Stimulated activated CD8-positive, alpha-beta memory T cell treated with anti-CD3 and anti-CD28 coated beads, Interleukin-7, amount 100 ng/mL, for 4 hours (primary cell): ENCODE data around the gene POC5.

Source experiments
- DNase-seq, 2 donors: peaks; one replicate each; pipeline ENCODE4 v3.0.0-alpha.2; 2020; ENCODE audit warnings: low read depth in 2 of 2

Gene POC5

GRCh38 chr5:75659791-75660450 lies 57.3 kb downstream of the POC5 start:
- DNase-seq, result no peak

DNA sequence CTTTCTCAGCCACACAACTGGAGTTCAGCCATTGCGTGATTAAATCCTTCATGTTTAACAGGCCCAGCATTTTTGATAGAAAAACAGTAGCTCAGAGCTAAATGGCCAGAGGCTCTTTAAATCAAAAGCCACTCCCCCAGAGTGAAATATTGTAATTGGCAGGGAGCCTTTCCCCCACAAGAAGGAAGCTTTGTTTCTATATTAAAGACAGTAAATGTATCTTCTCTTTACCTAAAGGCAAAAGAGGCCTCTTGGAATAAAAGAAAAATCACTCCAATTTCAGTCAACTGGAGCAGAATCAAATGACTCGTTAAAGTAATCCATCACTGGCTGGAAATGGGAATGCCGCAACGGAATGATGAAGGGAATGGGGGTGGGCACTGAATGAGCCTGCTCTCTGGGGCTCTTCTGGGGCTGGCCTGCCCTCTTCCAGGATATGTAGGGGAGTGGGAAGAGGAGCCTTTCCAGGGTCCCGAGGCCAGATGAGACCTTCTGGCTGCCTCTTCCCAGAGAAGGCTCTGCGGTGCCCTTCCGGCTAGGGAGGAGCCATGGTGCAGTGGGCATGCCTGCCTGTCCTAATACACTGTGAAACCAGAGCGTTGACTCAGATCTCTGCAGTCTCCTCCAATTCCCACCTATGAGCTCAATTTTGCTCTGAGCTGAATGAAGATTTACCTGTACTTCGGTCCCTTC lies 60.8 kb downstream of the POC5 start:
- no peak for DNase-seq

GRCh38 chr5:75654693-75655295 lies 62.4 kb downstream of the POC5 start:
- no peak for DNase-seq

DNA sequence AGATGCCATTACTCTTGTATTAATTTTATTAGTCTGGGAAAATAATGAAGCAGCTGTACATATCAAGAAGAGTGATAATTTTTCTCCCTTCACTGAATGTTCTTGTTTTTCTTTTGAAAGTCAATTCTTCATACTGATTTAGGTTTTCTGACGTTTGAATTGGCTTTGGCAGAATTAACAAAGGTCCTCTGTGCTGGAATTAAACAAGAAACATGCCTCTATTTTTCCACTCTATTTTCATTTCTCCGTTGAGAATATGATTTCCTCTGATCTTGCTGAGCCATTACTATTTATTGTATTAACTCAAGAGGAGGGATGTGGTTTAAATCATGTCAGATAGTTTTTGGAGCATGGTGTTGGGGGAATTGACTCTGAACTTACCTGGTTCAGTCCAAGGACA lies 63.7 kb downstream of the POC5 start:
- no peak for DNase-seq

DNA sequence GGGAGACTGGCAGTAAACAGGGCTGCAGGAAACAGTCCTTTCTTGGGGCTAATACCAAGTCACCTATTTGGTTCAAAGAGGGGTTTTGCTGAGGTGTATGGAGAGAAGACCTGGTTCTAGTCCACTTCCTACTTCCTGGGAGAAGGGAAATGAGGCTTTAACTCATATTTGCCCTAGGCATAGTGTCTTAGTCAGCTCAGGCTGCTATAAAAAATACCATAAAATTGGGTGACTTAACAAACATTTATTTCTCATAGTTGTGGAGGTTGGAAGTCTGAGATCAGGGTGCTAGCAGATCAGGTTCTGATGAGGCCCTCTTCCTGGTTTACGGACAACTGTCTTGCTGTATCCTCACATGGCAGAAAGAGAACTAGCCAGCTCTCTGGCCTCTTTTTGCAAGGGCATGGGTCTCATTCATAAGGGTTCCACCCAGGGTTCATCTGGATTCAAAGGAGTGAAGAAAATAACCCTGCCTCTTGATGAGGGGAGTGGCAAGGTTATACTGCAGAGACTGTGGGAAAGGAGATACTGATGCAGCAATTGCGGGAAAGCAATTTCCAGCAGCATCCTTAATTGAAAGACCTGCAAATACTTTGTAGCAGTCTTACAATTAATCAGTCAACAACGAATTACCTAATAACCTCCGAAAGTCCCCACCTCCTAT lies 65.5 kb downstream of the POC5 start:
- no peak for DNase-seq

DNA sequence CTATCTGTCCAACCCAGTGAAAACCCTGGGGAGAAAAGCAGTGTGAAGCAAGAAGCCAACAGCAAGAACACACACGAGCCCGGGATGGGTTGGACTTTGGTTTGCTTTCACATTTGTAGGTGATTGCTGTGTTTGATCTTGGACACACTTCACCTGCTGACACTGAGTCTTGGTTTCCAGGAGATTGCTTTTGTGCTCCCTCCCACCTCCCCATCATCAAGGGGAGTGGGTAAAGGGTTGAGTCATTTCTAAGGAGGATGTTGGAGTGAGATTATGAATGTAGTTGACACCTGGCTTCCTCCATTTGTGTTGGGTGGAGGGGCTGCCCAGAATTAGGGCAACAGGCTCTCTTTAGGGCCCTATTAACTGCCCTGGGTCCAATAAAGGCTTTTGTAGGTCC lies 68.5 kb downstream of the POC5 start:
- no peak for DNase-seq

- no peak for DNase-seq
These were observed 76.4 kb downstream of the POC5 start for GRCh38 chr5:75640826-75641225.

GRCh38 chr5:75640395-75640794 lies 76.8 kb downstream of the POC5 start:
- DNase-seq, result no peak

DNA sequence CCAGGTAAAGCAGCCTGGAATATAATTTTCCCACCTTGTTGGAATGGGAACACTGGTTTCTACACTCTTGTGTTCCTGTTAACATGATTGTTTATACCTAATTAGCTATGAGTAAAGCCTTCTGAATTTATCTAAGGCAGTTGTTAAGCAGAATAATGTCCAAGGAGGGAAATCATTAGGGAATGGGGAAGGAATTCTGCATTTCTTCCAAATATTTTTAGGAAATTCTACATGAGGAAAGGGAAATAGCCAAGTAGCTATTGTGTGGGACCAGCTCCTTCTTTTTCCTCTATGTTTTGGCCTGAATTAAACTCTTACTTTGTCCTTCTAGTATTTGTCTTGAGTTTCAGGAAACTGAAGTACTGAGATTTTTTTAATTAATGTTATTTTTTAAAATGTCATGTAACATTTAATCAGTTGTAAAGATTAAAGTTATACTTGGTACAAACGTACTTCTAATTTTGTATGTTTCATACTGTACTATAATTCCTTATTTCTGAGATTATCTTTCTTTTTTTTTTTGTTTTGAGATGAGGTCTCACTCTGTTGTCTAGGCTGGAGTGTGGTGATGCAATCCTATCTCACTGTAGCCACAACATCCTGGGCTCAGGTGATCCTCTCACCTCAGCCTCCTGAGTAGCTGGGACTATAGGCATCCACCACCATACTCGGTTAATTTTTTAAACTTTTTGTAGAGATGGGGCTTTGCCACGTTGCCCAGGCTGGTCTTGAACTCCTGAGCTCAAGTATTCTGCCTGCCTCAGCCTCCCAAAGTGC lies 77.5 kb downstream of the POC5 start:
- DNase-seq, result no peak

DNA sequence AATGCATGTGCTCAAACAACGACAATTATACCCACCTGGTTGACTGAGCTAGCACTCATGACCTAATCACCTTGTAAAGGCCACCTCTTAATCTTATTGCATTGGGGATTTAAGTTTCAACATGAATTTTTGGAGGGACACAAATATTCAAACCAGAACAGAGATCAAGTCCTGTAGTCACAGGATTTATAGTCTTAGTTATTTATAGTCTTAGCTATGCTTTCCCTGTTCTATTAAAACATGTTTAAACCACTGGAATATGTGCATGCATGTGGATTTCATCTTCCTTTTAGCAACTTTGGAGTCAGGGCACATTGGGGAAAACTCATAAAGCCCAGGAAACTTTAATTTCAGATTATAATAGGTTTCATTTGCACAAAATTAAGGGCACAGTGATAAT lies 79.3 kb downstream of the POC5 start:
- no peak for DNase-seq

DNA sequence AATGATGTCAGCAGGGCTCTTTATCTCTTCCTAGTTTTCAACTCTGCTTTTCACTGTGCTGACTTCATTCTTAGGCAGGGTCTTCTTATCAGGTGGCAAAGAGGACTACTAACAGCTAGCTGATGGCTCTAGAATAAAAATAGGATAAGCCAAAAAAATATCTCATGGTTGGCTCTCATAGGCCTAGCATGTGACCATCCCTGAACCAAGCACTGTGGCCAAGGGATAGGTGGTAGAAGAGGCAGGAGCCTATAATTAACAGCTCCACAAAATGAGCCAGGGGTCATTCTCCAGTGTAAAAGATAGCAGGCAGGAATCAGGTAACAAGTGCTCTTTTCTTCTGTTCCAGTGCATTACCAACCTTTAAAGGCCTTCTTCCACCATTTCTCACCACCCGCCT lies 84.9 kb downstream of the POC5 start:
- no peak for DNase-seq

DNA sequence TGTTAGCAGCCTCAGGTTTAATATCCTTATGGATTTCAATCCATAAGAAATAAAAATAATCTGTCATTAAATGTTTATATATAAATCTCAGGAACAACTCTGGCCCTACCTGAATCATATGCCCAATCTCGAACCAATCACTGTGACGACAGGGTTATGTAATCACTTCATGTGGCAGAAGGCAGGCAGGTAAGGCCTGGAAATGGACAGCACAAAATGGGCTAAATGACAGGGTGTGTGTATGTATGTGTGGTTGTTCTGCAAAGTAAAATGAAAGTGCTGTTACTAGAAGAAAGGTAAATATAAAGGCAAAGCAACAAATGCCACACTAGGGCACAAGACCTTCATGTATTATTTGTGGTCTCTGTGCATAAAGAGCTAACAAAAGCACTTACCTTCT lies 86.4 kb downstream of the POC5 start:
- DNase-seq, result no peak

- no peak for DNase-seq
These were observed 89.4 kb downstream of the POC5 start for GRCh38 chr5:75627801-75628200.

DNA sequence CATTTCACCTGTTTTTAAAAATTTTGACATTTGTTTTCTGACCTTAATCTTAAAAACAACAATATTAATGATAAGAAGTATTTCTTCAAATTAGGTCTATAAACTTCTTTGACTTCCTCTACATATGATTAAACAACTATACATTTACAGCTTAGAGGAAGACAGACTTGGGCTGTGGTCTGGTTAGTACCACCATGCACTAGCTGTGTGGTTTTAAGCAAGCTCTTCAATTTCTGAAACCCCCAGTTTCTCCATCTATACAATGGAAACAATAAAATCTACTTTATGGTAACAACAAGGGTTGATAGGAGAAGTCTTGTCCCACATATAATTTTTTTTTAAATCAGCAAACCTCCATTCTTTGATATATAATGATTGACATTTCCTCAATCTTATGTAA lies 90.3 kb downstream of the POC5 start:
- no peak for DNase-seq
